ENCODE measurements around the gene SNTN.
"Not testable (repeated sequence)": the region's sequence is repeated elsewhere in the genome, so short reads cannot be mapped to it uniquely, and the experiment has no call there.

The SNTN gene

GRCh38 chr3:63644212-63644797 lies 8.2 kb upstream of the SNTN start:
- H3K9me3 Mint-ChIP-seq, result peaks cover 23% of the 10 kb centered on the region
- DNase-seq, result no peak
- peaks cover 26% of the 10 kb centered on the region for H3K4me1 Mint-ChIP-seq
- H3K27me3 Mint-ChIP-seq (ENCODE audit: low read depth, poor library complexity), result peaks cover 3% of the 10 kb centered on the region
- peak overlapping the region; percentile 79 for H3K4me3 Mint-ChIP-seq
- TF ChIP-seq CTCF (IDR thresholded peaks at IDR 0.05), result no peak
- peaks cover 12% of the 10 kb centered on the region for H3K36me3 Mint-ChIP-seq (ENCODE audit: low read depth)
- peak overlapping the region; percentile 46 for H3K27ac Mint-ChIP-seq

- Mint-ChIP-seq H3K36me3 (ENCODE audit: low read depth) (peaks cover 12% of the 10 kb centered on the region), H3K9me3 (peaks cover 23% of the 10 kb centered on the region), H3K4me1 (peaks cover 26% of the 10 kb centered on the region), H3K4me3 (peak overlapping the region; percentile 79)
- H3K27me3 Mint-ChIP-seq (ENCODE audit: low read depth, poor library complexity); H3K27ac Mint-ChIP-seq: not testable (repeated sequence)
- peak; percentile 55 for DNase-seq
These were observed 7.3 kb upstream of the SNTN start for GRCh38 chr3:63644928-63645781.

- Mint-ChIP-seq H3K4me1 (peaks cover 12% of the 10 kb centered on the region), H3K36me3 (ENCODE audit: low read depth) (no peaks in the 10 kb centered on the region), H3K27ac (no peak overlapping the region), H3K27me3 (ENCODE audit: low read depth, poor library complexity) (no peaks in the 10 kb centered on the region), H3K9me3 (peaks cover 5% of the 10 kb centered on the region), H3K4me3 (no peak overlapping the region)
- no peak for TF ChIP-seq CTCF (IDR thresholded peaks at IDR 0.05)
- no peak for DNase-seq
These were observed 1.7 kb downstream of the SNTN start for GRCh38 chr3:63654211-63654610.

GRCh38 chr3:63654931-63655330 lies 2.5 kb downstream of the SNTN start:
- no peak for TF ChIP-seq CTCF (IDR thresholded peaks at IDR 0.05)
- no peaks in the 10 kb centered on the region for H3K36me3 Mint-ChIP-seq (ENCODE audit: low read depth)
- peaks cover 12% of the 10 kb centered on the region for H3K4me1 Mint-ChIP-seq
- H3K4me3 Mint-ChIP-seq, result no peak overlapping the region
- no peak for DNase-seq
- no peak overlapping the region for H3K27ac Mint-ChIP-seq
- no peaks in the 10 kb centered on the region for H3K27me3 Mint-ChIP-seq (ENCODE audit: low read depth, poor library complexity)
- peaks cover 5% of the 10 kb centered on the region for H3K9me3 Mint-ChIP-seq

- Mint-ChIP-seq H3K27me3 (ENCODE audit: low read depth, poor library complexity) (no peaks in the 10 kb centered on the region), H3K27ac (peak overlapping the region; percentile 38), H3K36me3 (ENCODE audit: low read depth) (no peaks in the 10 kb centered on the region), H3K4me3 (no peak overlapping the region), H3K4me1 (peaks cover 12% of the 10 kb centered on the region), H3K9me3 (peaks cover 5% of the 10 kb centered on the region)
- DNase-seq, result no peak
- no peak for TF ChIP-seq CTCF (IDR thresholded peaks at IDR 0.05)
These were observed 3.0 kb downstream of the SNTN start for GRCh38 chr3:63655519-63655918.

- peaks cover 5% of the 10 kb centered on the region for H3K9me3 Mint-ChIP-seq
- H3K27ac Mint-ChIP-seq, result no peak overlapping the region
- peaks cover 12% of the 10 kb centered on the region for H3K4me1 Mint-ChIP-seq
- no peaks in the 10 kb centered on the region for H3K27me3 Mint-ChIP-seq (ENCODE audit: low read depth, poor library complexity)
- TF ChIP-seq CTCF (IDR thresholded peaks at IDR 0.05), result no peak
- no peak overlapping the region for H3K4me3 Mint-ChIP-seq
- no peak for DNase-seq
- H3K36me3 Mint-ChIP-seq (ENCODE audit: low read depth), result no peaks in the 10 kb centered on the region
These were observed 4.3 kb downstream of the SNTN start for GRCh38 chr3:63656786-63657185.

Measured in nephron progenitor cell (in vitro differentiated cells).